Fibroblast of pulmonary artery (primary cell): ENCODE data around the gene CIART.
"Not testable (repeated sequence)": the region's sequence is repeated elsewhere in the genome, so short reads cannot be mapped to it uniquely, and the experiment has no call there.

Source experiments
- DNase-seq: peaks from one replicate; pipeline ENCODE4 v3.0.0-alpha.2; 2010; ENCODE audit warnings: low read depth
- H3K4me3 ChIP-seq: replicated peaks from 2 replicates; pipeline ENCODE4 v1.5.1; 2011; ENCODE audit warnings: low read depth, mild to moderate bottlenecking, control low read depth, low read length, moderate library complexity
- TF ChIP-seq, protein P1 (sequence below): IDR thresholded peaks from 2 replicates; pipeline ENCODE4 v1.5.1; 2011; ENCODE audit warnings: mild to moderate bottlenecking, control low read depth, low read length, inconsistent platforms; ENCODE audit errors: missing control alignments

The CIART gene

GRCh38 chr1:150281758-150282557 lies at the start of gene CIART:
TSS of gene CIART (plus strand) at chr1:150282554. CDS start at chr1:150283268, 714 bp downstream.
- TF ChIP-seq, protein P1, sequence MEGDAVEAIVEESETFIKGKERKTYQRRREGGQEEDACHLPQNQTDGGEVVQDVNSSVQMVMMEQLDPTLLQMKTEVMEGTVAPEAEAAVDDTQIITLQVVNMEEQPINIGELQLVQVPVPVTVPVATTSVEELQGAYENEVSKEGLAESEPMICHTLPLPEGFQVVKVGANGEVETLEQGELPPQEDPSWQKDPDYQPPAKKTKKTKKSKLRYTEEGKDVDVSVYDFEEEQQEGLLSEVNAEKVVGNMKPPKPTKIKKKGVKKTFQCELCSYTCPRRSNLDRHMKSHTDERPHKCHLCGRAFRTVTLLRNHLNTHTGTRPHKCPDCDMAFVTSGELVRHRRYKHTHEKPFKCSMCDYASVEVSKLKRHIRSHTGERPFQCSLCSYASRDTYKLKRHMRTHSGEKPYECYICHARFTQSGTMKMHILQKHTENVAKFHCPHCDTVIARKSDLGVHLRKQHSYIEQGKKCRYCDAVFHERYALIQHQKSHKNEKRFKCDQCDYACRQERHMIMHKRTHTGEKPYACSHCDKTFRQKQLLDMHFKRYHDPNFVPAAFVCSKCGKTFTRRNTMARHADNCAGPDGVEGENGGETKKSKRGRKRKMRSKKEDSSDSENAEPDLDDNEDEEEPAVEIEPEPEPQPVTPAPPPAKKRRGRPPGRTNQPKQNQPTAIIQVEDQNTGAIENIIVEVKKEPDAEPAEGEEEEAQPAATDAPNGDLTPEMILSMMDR = no peak
- peak within 1 kb of the TSS; percentile 60 for H3K4me3 ChIP-seq
- peak; percentile 99 for DNase-seq

DNA sequence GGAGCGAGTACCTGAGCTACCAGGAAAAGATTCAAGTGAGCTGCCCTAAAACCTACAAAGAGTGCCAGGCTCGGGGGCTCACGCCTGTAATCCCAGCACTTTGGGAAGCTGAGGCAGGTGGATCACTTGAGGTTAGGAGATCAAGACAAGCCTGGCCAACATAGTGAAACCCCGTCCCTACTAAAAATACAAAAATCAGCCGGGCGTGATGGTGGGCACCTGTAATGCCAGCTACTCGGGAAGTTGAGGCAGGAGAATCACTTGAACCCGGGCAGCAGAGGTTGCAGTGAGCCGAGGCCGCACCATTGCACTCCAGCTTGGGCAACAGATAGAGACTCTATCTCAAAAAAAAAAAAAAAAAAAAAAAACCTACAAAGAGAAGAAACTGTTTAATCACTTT lies 49.4 kb upstream of the CIART start:
- H3K4me3 ChIP-seq = not testable (repeated sequence)

GRCh38 chr1:150233359-150234308 lies 48.7 kb upstream of the CIART start:
- H3K4me3 ChIP-seq = peak overlapping the region; percentile 82
- DNase-seq = peak; percentile 48
- TF ChIP-seq, protein P1 = no peak

More for the DNA sequence above, 49.4 kb upstream of the CIART start:
- DNase-seq = not testable (repeated sequence)

GRCh38 chr1:150234309-150234565 lies 48.1 kb upstream of the CIART start:
- TF ChIP-seq, protein P1 = no peak
- peak overlapping the region; percentile 82 for H3K4me3 ChIP-seq
- DNase-seq = no peak

DNA sequence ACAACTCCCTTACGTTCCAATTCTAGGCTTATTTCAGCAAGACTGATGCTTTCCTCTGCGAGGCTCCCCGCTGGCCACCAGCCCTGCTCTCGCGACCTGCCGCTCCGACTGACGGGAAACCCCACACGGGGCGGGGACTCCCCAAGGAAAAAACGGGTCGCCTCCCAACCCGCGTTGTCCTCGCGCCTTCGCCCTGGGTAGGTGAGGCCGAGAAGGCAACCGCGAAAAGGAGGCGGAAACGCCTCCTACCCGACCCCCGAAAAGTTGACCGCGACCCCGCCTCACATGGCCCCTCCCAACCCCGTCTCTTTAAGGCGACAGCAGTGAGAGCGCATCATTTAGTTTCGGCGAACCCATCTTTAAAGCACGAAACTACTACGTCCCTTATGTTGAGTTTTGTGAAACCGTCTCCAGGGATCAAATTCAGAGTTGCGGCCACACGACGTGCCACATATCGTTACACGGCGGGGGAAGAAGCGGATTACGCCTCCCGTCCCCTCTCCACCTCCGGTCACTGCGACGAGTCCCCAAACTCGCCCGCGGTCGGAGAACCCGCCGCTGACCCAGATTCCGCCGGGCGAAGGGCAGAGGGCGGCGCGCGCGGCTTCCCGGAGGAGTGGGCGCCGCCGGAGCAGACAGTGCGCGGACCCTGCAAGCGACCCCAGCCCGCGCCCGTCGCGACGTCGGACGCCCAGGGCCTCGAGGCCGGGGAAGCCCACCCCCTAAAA lies 47.6 kb upstream of the CIART start:
- DNase-seq = peak; percentile 58
- TF ChIP-seq, protein P1 = no peak
- H3K4me3 ChIP-seq = peak overlapping the region; percentile 82

DNA sequence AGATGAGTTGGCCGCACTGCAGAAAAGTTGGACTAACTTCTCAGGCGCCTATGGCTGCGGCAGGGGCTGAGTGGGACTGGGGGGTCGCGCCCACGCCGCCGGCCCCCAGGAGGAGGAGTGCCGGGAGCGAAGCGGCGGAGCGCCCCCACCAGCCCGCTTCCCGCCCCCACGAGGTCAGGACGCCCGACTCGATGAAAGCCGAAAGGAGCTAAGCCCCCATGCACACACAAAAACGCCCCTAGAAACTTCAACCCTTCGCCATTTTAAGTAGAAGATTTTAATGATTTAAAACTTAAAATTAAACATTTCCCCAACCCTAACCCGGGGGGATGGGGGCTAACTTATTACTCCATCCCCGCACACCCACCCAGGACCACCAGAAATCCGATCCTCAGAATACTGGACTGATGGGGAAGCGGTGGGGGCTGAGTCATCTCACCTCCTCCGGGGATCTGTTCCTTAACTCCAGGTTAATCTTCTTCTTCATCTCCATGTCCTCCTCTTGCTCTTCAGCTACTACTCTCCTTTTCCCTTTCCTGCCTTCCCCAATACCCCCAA lies 47.0 kb upstream of the CIART start:
- TF ChIP-seq, protein P1 = no peak
- no peak for DNase-seq
- H3K4me3 ChIP-seq = peak overlapping the region; percentile 82
